Bone marrow (tissue), 2 donors: ENCODE results near the gene AFMID.

Experiments
- DNase-seq, 2 donors: peaks; one replicate each; lab custom pipeline; 2025; lab: John Stamatoyannopoulos, UW

Gene AFMID

GRCh38 chr17:78180083-78180482, 7.1 kb upstream of the AFMID start:
- no peak for DNase-seq

DNA sequence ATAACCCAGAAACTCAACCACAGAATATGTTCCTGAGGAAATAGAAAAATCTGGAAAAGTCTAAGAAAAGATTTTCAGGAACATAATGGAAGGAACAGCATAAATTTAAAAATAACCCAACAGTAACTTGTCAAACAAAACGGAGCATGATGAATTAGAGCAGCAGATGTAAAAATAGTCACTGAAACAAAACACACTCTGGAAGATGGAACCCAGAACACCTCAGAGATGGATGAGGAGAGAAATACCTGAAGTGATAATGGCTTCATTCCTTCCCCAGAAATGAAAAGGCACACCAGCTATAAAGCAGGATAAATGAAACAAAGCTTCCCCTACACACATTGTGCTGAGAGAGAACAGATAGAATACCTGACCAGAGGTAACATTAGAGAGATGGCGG, 6.7 kb upstream of the AFMID start:
- no peak for DNase-seq

DNA sequence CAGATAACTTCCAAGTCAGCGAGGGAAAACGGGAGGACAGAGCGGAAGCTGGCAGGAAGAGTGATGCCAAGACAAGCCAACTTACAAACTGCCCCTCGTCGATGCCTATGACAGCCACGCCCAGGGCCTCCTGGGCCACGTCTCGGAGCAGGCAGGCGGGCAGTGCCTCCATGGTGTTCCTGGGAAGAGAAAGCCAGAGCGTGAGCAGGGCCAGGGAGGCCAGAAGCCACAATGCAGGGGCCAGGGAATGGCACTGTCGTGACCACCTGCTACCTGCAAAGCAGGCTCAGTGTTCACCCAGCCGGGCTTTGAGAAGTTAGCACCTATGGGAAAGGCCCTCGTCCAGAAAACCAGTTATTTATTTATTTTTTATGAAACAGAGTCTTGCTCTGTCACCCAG, 4.7 kb upstream of the AFMID start:
- no peak for DNase-seq

- no peak for DNase-seq
Observed at GRCh38 chr17:78183916-78184315, 3.2 kb upstream of the AFMID start.

- no peak for DNase-seq
Observed at GRCh38 chr17:78184351-78184750, 2.8 kb upstream of the AFMID start.

GRCh38 chr17:78184868-78185267, 2.3 kb upstream of the AFMID start:
- DNase-seq = no peak

GRCh38 chr17:78185981-78186691, 1.0 kb upstream of the AFMID start:
- peak in 1 of 2 donors; percentile 10 for DNase-seq

DNA sequence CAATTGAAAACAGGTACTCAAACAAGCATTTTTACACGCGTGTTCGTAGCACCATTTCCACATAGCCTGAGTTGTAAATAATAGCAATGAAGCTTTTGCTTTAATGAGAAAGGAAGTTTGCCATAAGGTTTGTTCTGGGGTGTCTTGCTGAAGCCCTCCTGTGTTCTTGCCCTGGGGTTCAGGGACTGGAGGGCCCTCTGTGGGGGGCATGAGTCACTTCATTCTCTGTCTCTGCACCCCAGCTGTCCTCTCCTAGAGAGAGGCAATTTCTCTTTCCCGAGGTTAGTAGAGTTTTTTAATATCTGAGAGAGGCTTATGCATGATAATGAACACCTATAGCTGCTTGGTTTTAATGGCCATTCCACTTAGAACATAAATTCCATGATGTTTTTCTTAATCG, 9.6 kb downstream of the AFMID start:
- DNase-seq = no peak

- no peak for DNase-seq
Observed at GRCh38 chr17:78197147-78197832, 10.1 kb downstream of the AFMID start.

DNA sequence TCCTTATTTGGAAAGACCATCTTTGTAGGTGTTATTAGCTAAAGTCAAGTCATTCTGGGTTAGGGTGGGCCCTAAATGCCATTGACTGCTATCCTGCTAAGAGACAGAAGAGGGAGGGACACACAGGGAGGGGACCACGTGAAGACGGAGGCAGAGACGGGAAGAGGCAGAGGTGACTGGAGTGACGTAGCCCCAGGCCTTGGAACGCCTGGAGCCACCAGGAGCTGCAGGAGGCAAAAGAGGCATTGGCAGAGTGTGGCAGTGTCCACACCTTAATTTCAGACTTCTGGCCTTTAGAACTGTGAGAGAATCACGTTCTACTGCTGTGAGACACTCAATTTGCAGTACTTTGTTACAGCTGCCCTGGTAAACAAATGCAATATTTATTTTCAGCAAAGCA, 13.3 kb downstream of the AFMID start:
- DNase-seq = no peak

DNA sequence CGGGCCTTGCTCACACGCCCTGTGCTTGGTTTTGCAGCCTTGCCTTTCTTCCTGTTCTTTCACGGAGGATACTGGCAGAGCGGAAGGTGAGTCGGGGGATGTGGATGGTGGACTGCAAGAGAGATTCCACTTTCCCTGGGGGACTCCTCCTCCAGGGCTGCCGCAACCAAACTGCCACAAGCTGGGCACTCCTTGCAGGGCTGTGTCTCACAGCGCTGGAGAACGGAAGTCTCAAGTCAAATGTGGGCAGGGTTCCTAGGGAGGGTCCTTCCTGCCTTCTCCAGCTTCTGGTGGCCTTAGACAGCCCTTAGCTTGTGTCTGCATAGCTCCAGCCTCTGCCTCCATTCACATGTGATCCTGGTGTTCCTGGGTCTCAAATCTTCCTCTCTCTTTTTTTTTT, 15.5 kb downstream of the AFMID start:
- DNase-seq = no peak

GRCh38 chr17:78204387-78205123, 17.4 kb downstream of the AFMID start:
- DNase-seq = no peak

- DNase-seq = no peak
Observed at GRCh38 chr17:78205124-78205775, 18.1 kb downstream of the AFMID start.

DNA sequence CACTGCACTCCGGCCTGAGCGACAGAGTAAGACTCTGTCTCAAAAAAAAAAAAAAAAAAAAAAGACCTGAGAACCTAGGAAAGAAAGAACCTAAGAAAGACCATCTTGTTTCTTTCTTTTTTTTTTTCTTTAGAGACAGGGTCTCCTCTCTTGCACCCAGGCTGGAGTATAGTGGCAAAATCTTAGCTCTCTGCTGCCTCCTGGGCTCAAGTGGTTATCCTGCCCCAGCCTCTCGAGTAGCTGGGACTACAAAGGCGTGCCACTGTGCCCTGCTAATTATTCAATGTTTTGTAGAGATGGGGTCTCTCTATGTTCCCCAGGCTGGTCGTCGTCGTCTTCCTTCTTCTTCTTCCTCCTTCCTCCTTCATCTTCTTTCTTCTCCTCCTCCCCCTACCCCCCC, 19.1 kb downstream of the AFMID start:
- no peak for DNase-seq

GRCh38 chr17:78208486-78208885, 21.3 kb downstream of the AFMID start:
- no peak for DNase-seq

DNA sequence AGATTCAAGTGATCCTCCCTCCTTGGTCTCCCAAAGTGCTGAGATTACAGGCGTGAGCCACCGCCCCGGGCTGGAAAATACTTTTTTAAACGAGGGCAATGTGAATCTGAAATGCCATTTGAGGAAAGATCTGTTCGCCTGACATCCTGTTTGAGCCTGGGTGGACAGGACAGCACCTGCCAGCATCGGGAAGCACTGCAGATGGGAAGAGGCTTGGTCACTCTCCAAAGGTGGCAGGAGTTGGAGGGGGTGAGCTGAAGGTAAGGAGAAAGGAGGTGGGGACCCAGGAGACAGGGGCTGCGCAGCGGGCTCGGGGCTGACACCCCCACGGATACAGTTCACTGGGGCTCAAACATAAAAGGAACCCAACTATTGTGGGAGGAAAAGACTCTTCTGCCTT, 22.9 kb downstream of the AFMID start:
- no peak for DNase-seq

DNA sequence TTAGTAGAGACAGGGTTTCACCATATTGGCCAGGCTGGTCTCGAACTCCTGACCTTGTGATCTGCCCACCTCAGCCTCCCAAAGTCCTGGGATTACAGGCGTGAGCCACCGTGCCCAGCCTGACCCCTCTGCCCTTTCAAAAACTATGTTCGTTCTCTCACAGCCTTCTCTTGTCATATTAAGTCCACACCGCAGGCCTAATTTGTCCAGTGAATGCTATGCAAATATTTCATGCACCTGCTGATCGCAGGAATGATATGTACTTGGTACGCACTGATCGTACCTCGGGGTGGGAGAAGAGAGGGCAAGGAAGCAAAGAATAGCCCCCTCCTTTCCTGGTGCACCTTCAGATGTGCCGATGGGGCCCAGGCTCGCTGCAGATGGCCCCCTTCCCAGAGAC, 23.9 kb downstream of the AFMID start:
- DNase-seq = no peak

DNA sequence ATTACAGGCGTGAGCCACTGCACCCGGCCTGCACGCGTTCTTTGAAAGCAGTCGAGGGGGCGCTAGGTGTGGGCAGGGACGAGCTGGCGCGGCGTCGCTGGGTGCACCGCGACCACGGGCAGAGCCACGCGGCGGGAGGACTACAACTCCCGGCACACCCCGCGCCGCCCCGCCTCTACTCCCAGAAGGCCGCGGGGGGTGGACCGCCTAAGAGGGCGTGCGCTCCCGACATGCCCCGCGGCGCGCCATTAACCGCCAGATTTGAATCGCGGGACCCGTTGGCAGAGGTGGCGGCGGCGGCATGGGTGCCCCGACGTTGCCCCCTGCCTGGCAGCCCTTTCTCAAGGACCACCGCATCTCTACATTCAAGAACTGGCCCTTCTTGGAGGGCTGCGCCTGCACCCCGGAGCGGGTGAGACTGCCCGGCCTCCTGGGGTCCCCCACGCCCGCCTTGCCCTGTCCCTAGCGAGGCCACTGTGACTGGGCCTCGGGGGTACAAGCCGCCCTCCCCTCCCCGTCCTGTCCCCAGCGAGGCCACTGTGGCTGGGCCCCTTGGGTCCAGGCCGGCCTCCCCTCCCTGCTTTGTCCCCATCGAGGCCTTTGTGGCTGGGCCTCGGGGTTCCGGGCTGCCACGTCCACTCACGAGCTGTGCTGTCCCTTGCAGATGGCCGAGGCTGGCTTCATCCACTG, 27.0 kb downstream of the AFMID start, which contains the start of gene BIRC5:
TSS of gene BIRC5 (plus strand) at position 238 of the 690 bp plus-strand sequence. CDS start at position 302, 64 bp downstream.
- DNase-seq = peak; percentile 69 to 80

- DNase-seq = no peak
Observed at GRCh38 chr17:78214706-78215061, 27.5 kb downstream of the AFMID start.

GRCh38 chr17:78219396-78220150, 32.4 kb downstream of the AFMID start:
- DNase-seq = no peak

DNA sequence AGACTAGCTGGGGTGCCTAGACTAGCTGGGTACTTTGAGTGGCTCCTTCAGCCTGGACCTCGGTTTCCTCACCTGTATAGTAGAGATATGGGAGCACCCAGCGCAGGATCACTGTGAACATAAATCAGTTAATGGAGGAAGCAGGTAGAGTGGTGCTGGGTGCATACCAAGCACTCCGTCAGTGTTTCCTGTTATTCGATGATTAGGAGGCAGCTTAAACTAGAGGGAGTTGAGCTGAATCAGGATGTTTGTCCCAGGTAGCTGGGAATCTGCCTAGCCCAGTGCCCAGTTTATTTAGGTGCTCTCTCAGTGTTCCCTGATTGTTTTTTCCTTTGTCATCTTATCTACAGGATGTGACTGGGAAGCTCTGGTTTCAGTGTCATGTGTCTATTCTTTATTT, 35.9 kb downstream of the AFMID start:
- DNase-seq = no peak
